A673 (cell line): ENCODE results near the gene DGKQ. TPM values are rescaled to one million over a fixed set of nuclear protein-coding genes. Genes with fewer than 3 reads are reported as not detected.

ENCODE experiments used
- BruUV-seq: library from RNA; stranded (reverse); fragments of 400-500 nt; replicated peaks from 2 replicates; lab custom pipeline; 2021; lab: Mats Ljungman, UMichigan
- CTCF ChIA-PET: fragments of 300-600 bp; sonication (Branson Sonifier 250); formaldehyde crosslinking; loops from one replicate; lab custom pipeline; 2022; ENCODE audit warnings: antibody characterized with exemption; lab: Charles Lee
- POLR2A ChIA-PET: fragments of 300-600 bp; sonication (Branson Sonifier 250); formaldehyde crosslinking; loops from one replicate; lab custom pipeline; 2022; ENCODE audit warnings: antibody characterized with exemption; ENCODE audit not compliant: low non-redundant PET; lab: Charles Lee
- DNase-seq: peaks from one replicate; pipeline ENCODE4 v3.0.0-alpha.2; 2015; ENCODE audit warnings: low spot score
- H3K27ac ChIP-seq: fragments of 200-600 bp; sonication (generic); 2 replicates; pipeline ENCODE4 v1.5.1; 2016; ENCODE audit warnings: mixed run types, low read depth, mild to moderate bottlenecking, mixed read lengths, antibody characterized with exemption, low read length; ENCODE audit not compliant: poor library complexity, severe bottlenecking
- H3K27me3 ChIP-seq: fragments of 200-600 bp; sonication (generic); replicated peaks from 2 replicates; pipeline ENCODE4 v1.6.1; 2017; ENCODE audit warnings: mixed run types, low read depth, mild to moderate bottlenecking, mixed read lengths, antibody characterized with exemption, low read length; ENCODE audit not compliant: insufficient read depth, poor library complexity
- H3K36me3 ChIP-seq: fragments of 200-600 bp; sonication (generic); 2 replicates; pipeline ENCODE4 v1.6.1; 2016; ENCODE audit warnings: mixed run types, mild to moderate bottlenecking, mixed read lengths, antibody characterized with exemption, low read length; ENCODE audit not compliant: insufficient read depth, poor library complexity, severe bottlenecking
- H3K4me1 ChIP-seq: fragments of 200-600 bp; sonication (generic); 2 replicates; pipeline ENCODE4 v1.6.1; 2017; ENCODE audit warnings: mixed run types, mild to moderate bottlenecking, mixed read lengths, antibody characterized with exemption, low read length; ENCODE audit not compliant: insufficient read depth, poor library complexity, severe bottlenecking
- H3K4me3 ChIP-seq: fragments of 200-600 bp; sonication (generic); 2 replicates; pipeline ENCODE4 v1.5.1; 2016; ENCODE audit warnings: low read depth, mixed run types, mild to moderate bottlenecking, mixed read lengths, low read length; ENCODE audit not compliant: poor library complexity, severe bottlenecking
- H3K9me3 ChIP-seq: fragments of 200-600 bp; sonication (generic); 2 replicates; pipeline ENCODE4 v1.6.1; 2016; ENCODE audit warnings: mixed run types, low read depth, mild to moderate bottlenecking, mixed read lengths, antibody characterized with exemption, low read length; ENCODE audit not compliant: poor library complexity, severe bottlenecking
- CTCF ChIP-seq: fragments of 300-800, 200-600 bp; sonication (generic); conservative IDR thresholded peaks from 2 replicates; pipeline ENCODE4 v1.5.1; 2017; ENCODE audit warnings: low read depth, mild to moderate bottlenecking, antibody characterized with exemption, low read length, moderate library complexity, mixed read lengths
- EZH2 ChIP-seq: fragments of 200-600 bp; sonication (generic); IDR thresholded peaks from 2 replicates; pipeline ENCODE4 v1.6.1; 2017; ENCODE audit warnings: borderline replicate concordance, low read depth, mild to moderate bottlenecking, mixed read lengths, antibody characterized with exemption, low read length; ENCODE audit not compliant: poor library complexity, severe bottlenecking
- intact Hi-C: fragments of 100-400 bp; cut with micrococcal nuclease; formaldehyde crosslinking; loops from one replicate; pipeline ENCODE4 v1.10.0; 2022; ENCODE audit not compliant: unreplicated experiment
- total RNA-seq: library from RNA; stranded (reverse); gene quantifications from 2 replicates; pipeline ENCODE4 v1.2.3, GENCODE V29; 2021

DGKQ gene
- total RNA-seq, 1 experiment from 2014 or later = 8.8 TPM

- H3K4me3 ChIP-seq = no peak overlapping the region
- BruUV-seq = no TSS peak
- H3K27me3 ChIP-seq = no peaks in the 10 kb centered on the region
- TF ChIP-seq EZH2 = no peak
- no peak for TF ChIP-seq CTCF
- H3K27ac ChIP-seq = no peak overlapping the region
- ChIA-PET POLR2A (interaction anchor here (0.6 kb wide), 1 partner anchor 164 kb away, joined by 5 read pairs; no protein-coding TSS in a partner anchor), CTCF (no interaction called here)
- H3K36me3 ChIP-seq = peaks cover 3% of the 10 kb centered on the region
- DNase-seq = no peak
- intact Hi-C loops = no loop called here
- no peaks in the 10 kb centered on the region for H3K9me3 ChIP-seq
- no peaks in the 10 kb centered on the region for H3K4me1 ChIP-seq
Measured at GRCh38 chr4:910366-911091, 62.8 kb downstream of the DGKQ start.

GRCh38 chr4:909821-910220 is 63.5 kb downstream of the DGKQ start:
- ChIA-PET POLR2A (interaction anchor here (0.6 kb wide), 1 partner anchor 165 kb away, joined by 5 read pairs; no protein-coding TSS in a partner anchor), CTCF (no interaction called here)
- Histone ChIP-seq H3K4me1 (no peaks in the 10 kb centered on the region), H3K36me3 (peaks cover 3% of the 10 kb centered on the region), H3K27ac (no peak overlapping the region), H3K27me3 (no peaks in the 10 kb centered on the region), H3K4me3 (no peak overlapping the region), H3K9me3 (no peaks in the 10 kb centered on the region)
- intact Hi-C loops = no loop called here
- BruUV-seq = no TSS peak
- TF ChIP-seq CTCF (no peak), EZH2 (no peak)
- DNase-seq = no peak

- H3K27ac ChIP-seq = no peak overlapping the region
- H3K4me1 ChIP-seq = no peaks in the 10 kb centered on the region
- H3K27me3 ChIP-seq = no peaks in the 10 kb centered on the region
- no TSS peak for BruUV-seq
- no peaks in the 10 kb centered on the region for H3K9me3 ChIP-seq
- TF ChIP-seq CTCF = no peak
- no peak for TF ChIP-seq EZH2
- H3K36me3 ChIP-seq = peaks cover 3% of the 10 kb centered on the region
- no peak overlapping the region for H3K4me3 ChIP-seq
- no peak for DNase-seq
- CTCF ChIA-PET = no interaction called here
- intact Hi-C loops = no loop called here
- POLR2A ChIA-PET = no interaction called here
Measured at GRCh38 chr4:909131-909571, 64.2 kb downstream of the DGKQ start.

Other genes starting within 250 kb of the DGKQ start
- 4.6 and 6.6 TPM in 2 replicates for gene CPLX1, start 147.4 kb downstream of the DGKQ start, total RNA-seq
- 96.2 and 109 TPM in 2 replicates for gene GAK, start 41.3 kb downstream of the DGKQ start, total RNA-seq
- gene TMEM175, start 41.1 kb downstream of the DGKQ start, total RNA-seq = 10.0 and 12.1 TPM in 2 replicates
- gene IDUA, start 13.5 kb upstream of the DGKQ start, total RNA-seq = 12.0 and 12.3 TPM in 2 replicates
- 0.22 and 0.30 TPM in 2 replicates for gene SLC26A1, start 19.8 kb upstream of the DGKQ start, total RNA-seq
- gene FGFRL1, start 38.1 kb upstream of the DGKQ start, total RNA-seq = 30.4 and 40.8 TPM in 2 replicates
- gene RNF212, start 140.0 kb upstream of the DGKQ start, total RNA-seq = 2.4 and 2.8 TPM in 2 replicates
- gene SPON2, start 199.0 kb upstream of the DGKQ start, total RNA-seq = 2.3 and 4.8 TPM in 2 replicates